GM23248 (cell line): ENCODE data around the gene DPYD. TPM values are rescaled to one million over a fixed set of nuclear protein-coding genes. Genes with fewer than 3 reads are reported as not detected.

Experiments used
- DNase-seq: peaks from one replicate; pipeline ENCODE4 v3.0.0-alpha.2; 2015
- H2AFZ ChIP-seq: fragments of 200-600 bp; sonication (generic); 2 replicates; pipeline ENCODE4 v1.6.1; 2016; ENCODE audit warnings: antibody characterized with exemption
- H3F3A ChIP-seq: fragments of 200-600 bp; sonication (generic); 2 replicates; pipeline ENCODE4 v1.6.1; 2016; ENCODE audit warnings: mild to moderate bottlenecking, antibody characterized with exemption, mixed run types; ENCODE audit not compliant: insufficient read depth
- H3K27ac ChIP-seq: fragments of 200-600 bp; sonication (generic); 2 replicates; pipeline ENCODE4 v1.5.1; 2016; ENCODE audit warnings: mild to moderate bottlenecking
- H3K27me3 ChIP-seq: fragments of 200-600 bp; sonication (generic); replicated peaks from 2 replicates; pipeline ENCODE4 v1.6.1; 2016; ENCODE audit warnings: mild to moderate bottlenecking; ENCODE audit not compliant: insufficient read depth
- H3K36me3 ChIP-seq: fragments of 200-600 bp; sonication (generic); 2 replicates; pipeline ENCODE4 v1.6.1; 2016; ENCODE audit warnings: low read depth, mild to moderate bottlenecking
- H3K4me1 ChIP-seq: fragments of 200-600 bp; sonication (generic); 2 replicates; pipeline ENCODE4 v1.6.1; 2016; ENCODE audit warnings: mild to moderate bottlenecking; ENCODE audit not compliant: insufficient read depth
- H3K4me2 ChIP-seq: fragments of 200-600 bp; sonication (generic); one replicate; pipeline ENCODE4 v1.6.1; 2016; ENCODE audit warnings: mild to moderate bottlenecking; ENCODE audit not compliant: unreplicated experiment
- H3K4me3 ChIP-seq: fragments of 200-600 bp; sonication (generic); 2 replicates; pipeline ENCODE4 v1.5.1; 2016; ENCODE audit warnings: mild to moderate bottlenecking
- H3K79me2 ChIP-seq: fragments of 200-600 bp; sonication (generic); 2 replicates; pipeline ENCODE4 v1.6.1; 2016; ENCODE audit warnings: mild to moderate bottlenecking; ENCODE audit not compliant: insufficient read depth
- H3K9ac ChIP-seq: fragments of 200-600 bp; sonication (generic); 2 replicates; pipeline ENCODE4 v1.6.1; 2016; ENCODE audit warnings: mild to moderate bottlenecking
- H3K9me2 ChIP-seq: fragments of 200-600 bp; sonication (generic); 2 replicates; pipeline ENCODE4 v1.6.1; 2016; ENCODE audit warnings: mixed run types, mild to moderate bottlenecking, moderate library complexity; ENCODE audit not compliant: insufficient read depth
- H3K9me3 ChIP-seq: fragments of 200-600 bp; sonication (generic); one replicate; pipeline ENCODE4 v1.6.1; 2017; ENCODE audit warnings: low read depth
- H4K20me1 ChIP-seq: fragments of 200-600 bp; sonication (generic); 2 replicates; pipeline ENCODE4 v1.6.0; 2016; ENCODE audit not compliant: insufficient read depth
- EZH2 ChIP-seq: fragments of 200-600 bp; sonication (generic); IDR thresholded peaks from 2 replicates; pipeline ENCODE4 v1.6.1; 2018; ENCODE audit warnings: antibody characterized with exemption, mild to moderate bottlenecking; ENCODE audit not compliant: insufficient read depth, poor library complexity, severe bottlenecking
- EZH2phosphoT487 ChIP-seq: fragments of 200-600 bp; sonication (generic); IDR thresholded peaks from 2 replicates; pipeline ENCODE4 v1.6.1; 2018; ENCODE audit warnings: antibody characterized with exemption, moderate library complexity, mild to moderate bottlenecking, low read depth; ENCODE audit not compliant: insufficient read depth
- WGBS, 2 experiments: methylation state at CpG; one replicate each; pipeline ENCODE4 v1.1.6; 2015 to 2017; ENCODE audit warnings: low lambda C conversion rate in 2 of 2, low coverage in 1 of 2; ENCODE audit errors: missing lambda C conversion rate in 2 of 2; 5-methylcytosine and 5-hydroxymethylcytosine counted together
- in situ Hi-C: fragments of 300-500 bp; cut with MboI; formaldehyde crosslinking; loops from 2 replicates; pipeline ENCODE4 v1.15.0; 2020
- polyA plus RNA-seq: library from polyadenylated mRNA; unstranded; fragments of >200 nt; fragmentation: Nextera tagmentation; extraction: Ambion mirVana; gene quantifications from 2 replicates; pipeline ENCODE4 v1.2.1, GENCODE V29; 2016
- total RNA-seq: library from RNA; depleted of rRNA; stranded (reverse); fragments of >200 nt; shearing (Covaris generic); gene quantifications from 2 replicates; pipeline ENCODE4 v1.2.3, GENCODE V29; 2014

DPYD gene
- total and polyA plus RNA-seq, 2 experiments from 2014 or later = 38.4 to 70.7 TPM

GRCh38 chr1:97307568-97307967, 613.3 kb downstream of the DPYD start:
- Histone ChIP-seq H3K9me3 (no peaks in the 10 kb centered on the region), H3K79me2 (no peaks in the 10 kb centered on the region), H3K27ac (no peak overlapping the region), H3K9ac (no peak overlapping the region), H4K20me1 (no peaks in the 10 kb centered on the region), H3K4me1 (peaks cover 21% of the 10 kb centered on the region), H3F3A (peaks cover 16% of the 10 kb centered on the region; the same call in 1 of the 2 replicates), H3K4me3 (no peak overlapping the region), H3K27me3 (no peaks in the 10 kb centered on the region), H2AFZ (no peak overlapping the region), H3K9me2 (no peaks in the 10 kb centered on the region), H3K36me3 (0 out of 2 replicates have a peak, but pooled peaks cover 3% of the 10 kb centered on the region), H3K4me2 (no peak overlapping the region)
- no peak for TF ChIP-seq EZH2
- TF ChIP-seq EZH2phosphoT487 = no peak
- in situ Hi-C loops = no loop called here
- DNase-seq = no peak

GRCh38 chr1:97307151-97307550, 613.7 kb downstream of the DPYD start:
- WGBS, 2 experiments = 94 to 97% methylated on average over 2 of the region's 2 CpGs
- no peak overlapping the region for H2AFZ ChIP-seq
- in situ Hi-C loops = no loop called here
- H3K4me3 ChIP-seq = no peak overlapping the region
- TF ChIP-seq EZH2 (no peak), EZH2phosphoT487 (no peak)
- peaks cover 3% of the 10 kb centered on the region; the same call in 1 of the 2 replicates for H3K36me3 ChIP-seq
- DNase-seq = peak; percentile 8
- H3K9me2 ChIP-seq = no peaks in the 10 kb centered on the region
- no peaks in the 10 kb centered on the region for H4K20me1 ChIP-seq
- no peaks in the 10 kb centered on the region for H3K9me3 ChIP-seq
- no peak overlapping the region for H3K9ac ChIP-seq
- no peak overlapping the region for H3K4me2 ChIP-seq
- H3K79me2 ChIP-seq = no peaks in the 10 kb centered on the region
- no peak overlapping the region for H3K27ac ChIP-seq
- peaks cover 16% of the 10 kb centered on the region; the same call in 1 of the 2 replicates for H3F3A ChIP-seq
- H3K27me3 ChIP-seq = no peaks in the 10 kb centered on the region
- peaks cover 21% of the 10 kb centered on the region for H3K4me1 ChIP-seq

- DNase-seq = no peak
- no peak overlapping the region for H2AFZ ChIP-seq
- H3K27ac ChIP-seq = no peak overlapping the region
- peaks cover 21% of the 10 kb centered on the region for H3K4me1 ChIP-seq
- no peak overlapping the region for H3K9ac ChIP-seq
- H3K27me3 ChIP-seq = no peaks in the 10 kb centered on the region
- H3K9me3 ChIP-seq = no peaks in the 10 kb centered on the region
- H3F3A ChIP-seq = peaks cover 16% of the 10 kb centered on the region; the same call in 1 of the 2 replicates
- in situ Hi-C loops = no loop called here
- no peaks in the 10 kb centered on the region for H3K79me2 ChIP-seq
- H4K20me1 ChIP-seq = no peaks in the 10 kb centered on the region
- no peak overlapping the region for H3K4me2 ChIP-seq
- TF ChIP-seq EZH2phosphoT487 (no peak), EZH2 (no peak)
- H3K4me3 ChIP-seq = no peak overlapping the region
- H3K9me2 ChIP-seq = no peaks in the 10 kb centered on the region
- peaks cover 3% of the 10 kb centered on the region for H3K36me3 ChIP-seq
Measured at GRCh38 chr1:97306504-97306903, 614.3 kb downstream of the DPYD start.

- TF ChIP-seq EZH2phosphoT487 = no peak
- TF ChIP-seq EZH2 = no peak
- no peak overlapping the region for H3K4me3 ChIP-seq
- H3K27me3 ChIP-seq = no peaks in the 10 kb centered on the region
- H3K4me1 ChIP-seq = peaks cover 21% of the 10 kb centered on the region
- peaks cover 16% of the 10 kb centered on the region; the same call in 1 of the 2 replicates for H3F3A ChIP-seq
- in situ Hi-C loops = no loop called here
- DNase-seq = no peak
- no peaks in the 10 kb centered on the region for H4K20me1 ChIP-seq
- no peak overlapping the region for H3K9ac ChIP-seq
- peaks cover 3% of the 10 kb centered on the region for H3K36me3 ChIP-seq
- no peak overlapping the region for H3K4me2 ChIP-seq
- H3K79me2 ChIP-seq = no peaks in the 10 kb centered on the region
- no peaks in the 10 kb centered on the region for H3K9me3 ChIP-seq
- 91 to 95% methylated on average over 2 of the region's 2 CpGs for WGBS, 2 experiments
- no peak overlapping the region for H3K27ac ChIP-seq
- no peaks in the 10 kb centered on the region for H3K9me2 ChIP-seq
- no peak overlapping the region for H2AFZ ChIP-seq
Measured at GRCh38 chr1:97304366-97304765, 616.5 kb downstream of the DPYD start.

GRCh38 chr1:97298966-97299365, 621.9 kb downstream of the DPYD start:
- Histone ChIP-seq H3K27me3 (no peaks in the 10 kb centered on the region), H4K20me1 (no peaks in the 10 kb centered on the region), H3K4me2 (no peak overlapping the region), H3K4me1 (no peaks in the 10 kb centered on the region), H3K9me2 (no peaks in the 10 kb centered on the region), H3K4me3 (no peak overlapping the region), H3K79me2 (no peaks in the 10 kb centered on the region), H3K9ac (no peak overlapping the region), H3F3A (no peaks in the 10 kb centered on the region), H3K36me3 (no peaks in the 10 kb centered on the region; the same call in none of the 2 replicates), H3K9me3 (no peaks in the 10 kb centered on the region), H2AFZ (no peak overlapping the region), H3K27ac (no peak overlapping the region)
- no peak for TF ChIP-seq EZH2
- TF ChIP-seq EZH2phosphoT487 = no peak
- 96 to 98% methylated on average over 1 of the region's 1 CpG for WGBS, 2 experiments
- no peak for DNase-seq
- in situ Hi-C loops = no loop called here
